HG03039 (cell line): ENCODE measurements around the gene ATP1A3.

Source experiments
- ATAC-seq: cut with Tn5 transposase; IDR thresholded peaks from one replicate; pipeline ENCODE4 v1.9.1; 2021; ENCODE audit warnings: mild to moderate bottlenecking, moderate library complexity; ENCODE audit not compliant: unreplicated experiment

Gene ATP1A3

DNA sequence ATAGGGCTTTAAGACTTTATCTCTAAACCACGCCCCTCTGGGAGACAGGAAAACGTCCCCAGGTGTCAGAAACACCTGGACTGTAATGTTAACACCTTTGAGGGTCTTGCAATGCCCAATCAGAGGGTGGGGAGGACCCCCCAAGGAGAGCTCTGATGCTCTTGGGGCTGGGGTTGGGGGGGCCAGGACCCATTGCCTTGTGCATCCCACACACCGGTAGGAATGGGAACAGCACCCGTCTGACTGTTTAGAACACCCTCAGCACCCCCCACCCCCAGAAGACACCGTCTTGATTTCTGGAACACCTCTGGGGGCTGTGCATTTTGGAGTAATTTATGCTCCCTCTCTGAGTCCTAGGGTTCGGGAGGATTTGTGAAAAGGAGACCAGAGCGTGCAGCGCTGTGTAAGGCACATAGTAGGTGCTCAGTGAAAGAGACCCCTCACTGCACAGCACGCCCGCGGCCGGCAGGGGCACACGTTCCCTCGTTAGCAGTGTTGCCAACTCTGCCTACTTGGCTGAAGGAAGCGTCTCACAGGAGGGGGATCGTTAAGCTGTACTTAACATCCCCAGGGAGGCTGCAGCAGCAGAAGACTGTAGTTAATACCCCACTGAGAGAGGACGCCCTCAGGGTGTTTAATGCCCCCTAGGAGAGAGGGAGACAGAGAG lies 63.0 kb downstream of the ATP1A3 start:
- no peak for ATAC-seq

DNA sequence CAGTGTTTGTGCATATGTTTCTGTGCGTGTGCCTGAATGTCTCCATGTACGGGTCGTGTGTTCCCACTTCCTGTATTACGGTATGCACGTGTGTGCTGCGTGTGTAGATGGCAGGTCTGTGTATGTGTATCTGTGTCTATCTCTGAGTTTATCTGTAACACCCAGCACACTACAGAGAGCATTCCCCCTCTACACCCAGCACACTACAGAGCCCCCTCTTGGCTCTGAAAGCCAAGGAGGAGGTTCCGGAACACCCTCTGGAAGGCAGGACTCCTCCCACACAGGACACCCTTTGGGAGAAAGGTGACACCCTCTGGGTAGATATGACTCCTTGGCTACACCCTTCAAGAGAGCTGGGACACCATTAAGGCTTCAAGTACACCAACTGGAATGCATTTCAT lies 63.7 kb downstream of the ATP1A3 start:
- ATAC-seq: no peak

DNA sequence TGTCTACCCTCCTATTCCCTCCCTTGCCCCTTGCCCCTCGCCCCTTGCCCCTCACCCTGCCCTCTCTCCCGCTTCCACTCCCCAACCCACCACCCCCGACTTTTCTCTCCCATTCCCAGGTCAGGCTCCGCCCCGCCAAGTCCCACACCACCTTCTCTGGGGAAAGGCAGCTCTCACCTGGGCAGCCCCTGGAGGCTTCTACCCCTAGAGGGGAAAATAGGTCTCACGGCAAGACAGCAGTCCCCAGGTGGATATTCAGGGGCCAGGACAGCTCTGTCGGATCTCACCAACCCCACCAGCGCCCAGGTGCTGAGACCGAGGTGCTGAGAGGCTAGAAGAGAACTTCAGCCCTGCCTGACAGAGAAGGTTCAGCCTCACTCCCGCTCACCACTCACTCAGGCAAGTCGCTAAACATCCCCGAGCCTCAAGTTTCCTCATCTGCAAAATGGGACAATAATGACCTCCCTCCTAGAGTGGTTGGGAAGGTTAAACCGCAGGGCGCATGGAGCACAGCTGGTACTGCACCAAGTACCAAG lies 64.4 kb downstream of the ATP1A3 start:
- ATAC-seq: no peak

DNA sequence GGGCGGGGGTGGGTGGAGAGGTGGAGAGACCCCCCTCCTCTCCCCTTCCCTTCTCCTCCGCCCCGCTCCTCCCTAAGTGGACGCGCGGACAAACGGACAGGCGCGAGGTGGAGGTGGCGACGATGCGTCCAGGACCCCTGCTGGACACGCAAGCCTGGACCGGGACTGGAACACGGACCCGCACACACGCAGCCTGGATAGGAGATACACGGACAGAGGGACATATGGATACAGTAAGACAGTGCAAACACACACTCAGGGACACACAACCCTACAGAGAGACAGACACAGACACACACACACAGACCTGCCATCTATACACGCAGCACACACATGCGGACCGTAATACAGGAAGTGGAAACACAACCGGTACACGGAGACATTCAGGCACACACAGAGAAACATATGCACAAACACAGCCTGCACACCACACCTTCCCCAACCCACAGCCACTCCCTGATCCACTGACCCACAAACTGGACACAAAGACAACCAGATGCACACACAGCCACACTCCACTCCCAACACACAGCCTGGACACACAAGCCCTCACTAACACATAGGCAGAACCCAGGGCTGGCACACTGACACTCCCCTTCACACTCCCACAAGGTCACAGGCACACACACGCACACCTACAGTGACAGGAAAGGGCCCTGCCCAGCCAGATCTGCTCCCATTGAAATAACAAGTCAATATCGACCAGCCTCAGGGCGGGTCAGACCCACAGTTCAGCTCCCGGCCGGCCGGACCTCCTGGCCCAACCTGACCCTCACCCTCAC lies 65.1 kb downstream of the ATP1A3 start:
- no peak for ATAC-seq

DNA sequence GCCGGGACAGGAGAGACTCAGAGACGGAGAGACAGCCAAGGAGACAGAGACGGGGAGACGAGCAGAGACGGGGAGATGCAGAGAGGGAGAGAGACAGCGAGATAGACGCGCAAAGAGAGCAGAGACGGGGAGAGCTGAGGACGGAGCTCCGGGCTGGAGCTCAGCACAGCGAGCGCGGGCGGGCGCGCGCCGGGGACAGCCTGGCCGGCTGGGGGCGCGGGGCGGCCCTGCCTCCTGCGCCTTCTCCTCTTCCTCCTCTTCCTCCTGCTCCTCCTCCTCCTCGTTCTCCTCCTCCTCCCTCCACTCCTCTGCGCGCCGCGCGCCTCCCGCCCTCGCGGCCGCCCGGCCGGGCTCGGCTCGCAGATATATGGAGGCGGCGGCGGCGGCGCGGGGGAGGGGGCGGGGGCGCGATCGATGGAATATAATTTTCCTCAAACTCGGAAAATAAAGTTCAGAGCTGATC lies 65.8 kb downstream of the ATP1A3 start, which contains the start of gene ERFL:
TSS of gene ERFL (minus strand) at position 229 of the 463 bp plus-strand sequence. CDS start 15,530 bp downstream, outside the sequence.
- no peak for ATAC-seq

DNA sequence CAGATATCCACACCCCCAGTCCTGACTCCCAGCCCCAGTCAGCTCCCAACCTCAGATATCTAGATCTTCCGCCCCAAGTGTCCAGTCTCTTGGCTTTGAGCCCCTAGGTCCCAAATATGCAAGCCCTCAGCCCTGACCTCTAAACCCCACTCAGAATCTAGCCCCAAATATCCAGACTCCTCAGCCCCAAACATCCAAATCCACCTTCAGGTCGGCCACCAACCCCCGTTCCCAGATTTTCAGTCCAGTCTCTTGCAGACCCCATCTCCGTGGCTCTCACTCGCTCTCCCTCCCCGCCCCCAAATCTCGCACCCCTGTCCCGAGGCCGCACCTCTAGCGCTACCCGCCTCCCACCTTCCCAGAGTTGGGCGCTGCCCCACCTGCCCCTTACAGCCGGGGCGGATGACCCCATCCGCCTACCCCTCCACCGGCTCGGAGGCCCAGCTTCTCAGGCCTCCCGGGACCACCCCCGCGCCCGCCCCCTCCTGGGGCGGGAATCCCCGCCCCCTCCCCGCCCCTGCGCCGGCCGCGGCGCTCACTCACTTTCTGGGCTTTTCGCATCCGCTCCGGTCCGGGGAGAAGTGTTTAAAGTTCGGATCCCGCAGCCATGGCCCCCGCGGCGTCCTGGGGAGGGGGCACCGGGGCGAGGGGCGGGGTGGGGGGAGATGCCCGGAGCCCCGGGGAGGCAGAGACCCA lies 66.4 kb downstream of the ATP1A3 start:
- ATAC-seq: no peak

DNA sequence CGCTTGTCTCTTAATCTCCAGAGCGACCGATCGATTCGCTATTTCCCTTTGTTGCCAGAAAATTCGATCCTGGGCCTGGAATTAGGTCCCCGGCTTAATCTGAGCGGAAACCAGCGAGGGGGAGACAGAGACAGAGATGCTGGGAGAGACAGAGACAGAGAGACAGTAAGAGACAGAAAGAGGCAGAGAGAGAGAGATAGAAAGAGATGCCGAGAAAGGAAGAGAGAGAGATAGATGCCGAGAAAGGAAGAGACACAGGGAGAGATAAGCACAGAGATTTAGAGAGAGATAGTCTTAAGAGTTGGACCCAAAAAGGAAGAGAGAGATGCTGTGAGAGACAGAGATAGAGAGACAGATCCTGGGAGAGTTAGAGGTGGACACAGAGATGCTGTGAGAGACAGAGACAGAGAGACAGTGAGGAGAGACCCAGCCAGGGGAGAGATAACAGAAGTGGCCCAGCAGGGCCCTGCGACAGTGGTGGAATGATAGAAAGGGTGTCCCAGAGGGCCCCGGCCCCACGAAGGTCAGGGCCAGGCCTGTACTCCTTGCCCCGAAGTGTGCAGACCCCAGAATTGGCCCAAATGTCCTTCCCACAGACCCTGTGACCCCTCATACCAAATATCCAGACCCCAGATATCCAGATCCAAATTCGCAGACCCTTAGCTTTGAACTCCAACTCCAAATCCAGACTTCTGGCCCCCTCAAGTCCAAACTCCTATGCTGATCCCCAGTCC lies 67.1 kb downstream of the ATP1A3 start:
- ATAC-seq: no peak

DNA sequence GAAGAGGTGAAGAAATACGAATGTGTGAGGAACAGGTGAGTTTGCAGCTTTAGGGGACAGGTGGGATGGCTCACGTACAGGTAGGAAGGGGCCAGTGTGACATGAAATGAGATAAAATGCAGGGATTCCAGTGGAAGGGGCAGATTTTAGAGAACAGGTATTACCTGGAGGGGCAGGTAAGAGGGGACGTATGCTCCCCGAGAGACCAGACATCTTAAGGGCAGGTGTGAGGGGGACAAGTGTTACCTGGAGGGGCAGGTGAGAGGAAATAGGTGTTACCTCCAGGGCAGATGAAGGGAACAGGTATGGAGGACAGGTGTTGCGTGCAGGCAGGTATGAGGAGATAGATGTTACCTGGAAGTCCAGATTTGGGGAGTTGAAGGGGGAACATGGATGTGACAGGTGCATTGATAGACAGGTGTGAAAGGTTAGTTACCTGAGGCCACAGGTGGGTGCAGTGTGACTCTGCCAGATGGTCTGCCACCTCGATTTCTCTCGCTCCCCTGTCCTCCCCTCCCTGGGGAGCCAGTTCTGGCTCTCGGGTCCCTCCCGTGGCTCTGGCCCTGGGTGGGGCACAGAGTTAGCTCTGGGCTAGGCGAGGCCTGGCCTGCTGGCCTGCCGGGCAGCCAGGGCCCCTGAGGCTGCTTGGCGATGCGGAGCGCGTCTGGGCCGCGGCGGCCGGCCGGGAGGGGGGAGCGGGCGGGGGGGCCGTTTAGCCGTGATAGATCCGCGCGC lies 67.8 kb downstream of the ATP1A3 start:
- no peak for ATAC-seq

DNA sequence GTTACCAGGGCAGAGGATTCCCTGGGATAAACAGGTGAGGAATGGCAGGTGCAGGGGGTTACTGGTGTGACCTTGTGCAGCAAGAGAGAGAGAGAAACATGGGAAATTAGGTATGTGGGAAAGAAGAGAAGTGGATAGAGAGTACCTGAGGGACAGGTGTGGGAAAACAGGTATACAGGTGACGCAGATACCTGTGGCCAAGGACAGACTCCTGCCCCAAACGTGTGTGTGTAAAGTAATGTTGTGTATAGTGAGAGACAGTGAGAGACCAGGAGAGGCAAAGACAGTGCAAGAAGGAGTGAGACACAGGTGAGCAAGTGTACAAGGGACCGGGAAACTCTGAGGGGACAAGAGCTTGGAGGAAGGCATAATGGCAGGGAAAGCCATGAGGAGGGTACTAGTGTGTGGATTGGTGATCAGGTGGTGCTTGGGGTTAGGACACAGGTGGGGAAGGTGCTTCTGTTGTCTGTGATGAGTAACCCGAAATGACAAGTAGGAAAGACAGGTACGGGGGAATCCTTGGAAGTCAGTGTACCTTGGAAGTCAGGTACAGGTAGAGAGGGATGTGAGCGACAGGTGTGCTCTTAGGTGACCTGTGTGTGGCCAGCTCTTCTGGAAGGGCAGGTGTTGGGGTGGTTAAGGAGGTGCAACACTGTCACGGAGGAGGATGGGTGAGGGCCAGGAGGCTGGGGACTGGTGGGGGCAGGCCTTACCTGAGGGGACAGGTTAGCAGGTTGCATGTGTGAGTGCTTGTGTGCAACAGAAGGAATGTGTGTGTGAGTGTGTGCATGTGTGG lies 68.6 kb downstream of the ATP1A3 start:
- no peak for ATAC-seq

DNA sequence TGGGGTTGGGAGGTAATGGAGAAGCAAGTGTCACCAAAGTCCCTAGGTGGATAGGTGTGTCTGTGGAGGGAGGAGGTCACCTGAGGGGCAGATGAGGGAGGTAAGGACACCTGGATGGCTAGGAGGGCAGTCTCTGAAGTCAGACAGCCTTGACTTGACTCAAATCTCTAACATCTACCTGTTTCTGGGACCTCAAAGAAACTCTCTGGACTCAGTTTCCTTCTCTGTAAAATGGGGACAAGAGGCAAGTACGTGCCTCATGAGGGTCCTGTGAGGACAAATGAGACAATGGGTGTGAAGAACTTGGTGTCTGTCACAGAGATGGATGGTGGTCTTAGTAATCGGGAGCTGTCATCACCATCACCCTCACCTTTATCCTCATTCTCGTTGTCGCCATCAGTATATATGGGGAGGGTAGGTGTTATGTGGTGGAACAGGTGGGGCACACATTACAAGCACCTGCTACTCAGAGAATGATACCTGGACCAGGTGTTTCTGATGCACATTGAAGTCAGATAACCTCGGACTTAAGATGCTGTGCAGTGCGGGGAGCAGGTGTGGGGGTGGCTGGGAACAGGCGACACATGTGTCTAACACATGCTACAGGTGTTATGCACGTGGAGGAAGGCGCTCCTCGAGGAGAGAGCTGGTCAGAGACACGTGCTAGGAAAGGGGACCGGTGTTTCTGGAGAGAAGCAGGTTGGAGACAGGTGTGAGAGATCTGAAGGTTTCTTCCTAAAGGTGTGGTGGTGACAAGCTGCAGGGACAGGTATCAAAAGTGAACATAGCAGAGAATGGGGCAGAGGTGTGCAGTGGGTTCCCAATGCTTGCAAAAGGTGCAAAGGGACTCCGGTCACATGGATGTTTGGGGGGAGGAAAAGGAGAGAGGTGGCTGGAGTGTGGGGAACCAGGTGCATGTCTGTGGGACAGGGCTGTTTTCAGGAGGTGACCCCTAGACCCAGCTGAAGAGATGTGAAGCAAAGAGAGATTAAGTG lies 69.6 kb downstream of the ATP1A3 start:
- no peak for ATAC-seq

DNA sequence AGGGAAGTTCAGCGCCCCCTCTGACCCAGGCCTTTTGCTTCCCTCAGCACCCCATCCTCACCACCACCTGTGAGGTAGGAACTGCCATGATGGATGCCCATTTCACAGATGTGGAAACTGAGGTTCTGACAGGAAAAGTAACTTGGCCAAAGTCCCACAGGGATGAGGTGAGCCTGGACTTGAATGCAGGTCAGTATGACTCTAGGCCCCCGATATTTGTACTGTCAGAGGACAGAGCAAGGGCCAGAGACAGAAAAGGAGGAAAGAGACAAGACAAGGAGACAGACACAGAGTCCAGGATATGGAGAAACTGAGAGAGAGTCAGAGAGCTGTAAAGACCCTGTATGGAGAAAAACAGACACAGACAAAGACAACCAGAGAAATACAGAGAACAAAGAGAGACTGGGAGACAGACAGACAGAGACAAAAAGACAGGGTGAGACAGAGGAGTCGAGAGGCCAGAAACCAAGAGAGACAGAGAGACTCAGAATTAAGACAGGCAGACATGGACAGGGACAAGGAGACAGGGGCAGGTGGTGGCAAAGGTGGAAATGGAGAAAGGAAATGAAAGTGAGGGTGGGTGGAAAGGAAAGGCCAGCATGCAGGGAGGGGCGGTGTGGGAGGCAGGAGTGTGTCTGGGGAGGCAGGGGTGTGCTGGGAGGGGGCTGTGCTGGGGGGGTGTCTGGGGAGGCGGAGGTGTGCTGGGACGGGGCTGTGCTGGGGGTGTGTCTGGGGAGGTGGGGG lies 70.8 kb downstream of the ATP1A3 start:
- no peak for ATAC-seq

DNA sequence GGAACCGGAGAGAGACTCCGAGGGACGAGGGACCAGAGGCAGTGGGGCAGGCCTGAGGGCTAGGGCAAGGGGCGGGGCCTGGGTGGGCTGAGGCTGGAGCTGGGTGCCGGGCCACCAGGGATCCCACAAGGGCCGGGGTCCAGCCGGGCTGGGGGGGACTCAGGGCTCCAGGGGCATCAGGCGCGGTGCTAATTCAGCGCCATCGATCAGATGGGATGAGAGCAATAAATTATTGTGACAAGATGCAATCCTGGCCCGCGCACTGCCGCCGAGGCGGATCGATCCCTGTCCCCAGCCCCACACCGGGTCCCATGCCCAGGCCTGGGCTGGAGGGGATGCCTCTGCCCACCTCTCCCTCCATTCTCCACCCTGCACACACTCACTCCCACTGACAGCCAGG lies 71.4 kb downstream of the ATP1A3 start:
- no peak for ATAC-seq

DNA sequence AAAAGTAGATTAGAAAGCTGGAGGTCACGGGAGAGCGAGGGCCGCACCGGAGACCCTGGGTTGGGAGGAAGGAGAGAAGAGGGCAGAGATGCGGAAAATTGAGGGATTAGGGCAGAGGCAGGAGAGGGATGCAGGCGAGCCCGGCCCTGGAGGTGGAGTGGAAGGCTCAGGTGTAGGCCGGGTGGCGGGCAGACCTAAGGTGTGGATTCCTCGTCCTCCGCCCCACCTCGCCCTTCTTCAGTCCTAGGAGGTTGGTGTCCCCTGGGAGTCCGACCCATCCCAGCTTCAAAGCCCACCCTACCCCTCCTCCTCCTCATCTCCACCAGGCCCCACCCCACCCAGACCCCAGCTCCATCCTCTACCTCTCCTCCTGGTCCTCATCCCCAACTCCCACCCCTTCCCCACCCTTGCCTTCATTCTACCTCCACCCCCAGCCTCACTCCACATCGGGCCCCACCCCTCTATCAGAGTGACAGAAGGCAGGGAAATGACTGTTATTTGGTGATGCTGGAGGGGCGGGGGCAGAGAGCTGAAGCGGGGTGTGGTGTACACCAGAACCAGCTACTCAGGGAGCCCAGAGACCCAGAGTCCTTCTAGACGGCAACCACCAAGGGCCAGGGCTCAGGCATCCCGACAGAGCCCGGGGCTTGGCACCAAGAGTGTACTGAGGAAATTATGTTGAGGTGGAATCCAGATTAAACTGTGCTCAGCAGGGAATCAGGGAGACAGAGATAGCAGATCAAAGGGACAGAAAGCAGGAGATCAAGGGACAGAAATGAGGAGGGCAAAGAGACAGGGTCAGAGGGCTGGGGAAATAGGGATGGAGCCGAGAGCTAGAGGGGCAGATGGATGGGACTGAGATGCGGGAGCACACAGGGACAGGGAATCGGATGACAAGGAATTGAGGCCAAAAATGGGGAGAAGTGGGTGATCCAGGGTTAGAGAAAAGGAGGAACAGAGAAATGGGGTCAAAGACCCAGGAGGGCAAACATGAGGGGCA lies 72.2 kb downstream of the ATP1A3 start:
- no peak for ATAC-seq

DNA sequence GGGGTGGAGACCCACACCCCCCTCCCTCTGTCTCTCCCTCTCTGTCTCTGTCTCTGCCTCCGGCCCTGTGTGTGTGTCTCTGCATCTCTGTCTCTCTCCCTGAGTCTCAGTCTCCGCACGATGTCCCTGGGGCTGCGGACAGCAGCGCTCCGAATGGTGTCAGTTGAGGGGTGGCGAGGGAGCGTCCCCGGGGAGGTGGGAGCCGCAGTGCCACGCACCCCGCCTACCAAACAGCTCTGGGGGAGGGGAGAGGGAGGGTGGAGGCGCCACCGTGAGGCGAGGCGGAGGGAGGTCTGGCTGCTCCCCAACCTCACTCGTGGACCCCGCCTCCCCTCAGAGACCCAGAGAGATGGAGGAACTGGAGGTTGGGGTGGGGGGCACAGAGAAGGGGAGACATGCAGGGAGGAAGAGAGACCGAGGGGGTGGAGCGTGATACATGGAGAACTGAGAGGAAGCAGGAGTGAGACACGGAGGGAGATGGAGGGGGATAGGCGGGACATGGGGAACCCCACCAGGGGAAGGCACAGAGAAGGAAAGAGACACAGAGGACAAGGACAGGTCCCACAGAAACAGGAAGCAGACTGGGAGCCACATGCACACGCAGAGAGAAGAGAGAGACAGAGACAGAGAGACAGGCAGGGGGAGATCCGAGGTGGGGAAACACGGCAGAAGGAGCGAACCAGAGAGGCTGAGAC lies 73.0 kb downstream of the ATP1A3 start:
- no peak for ATAC-seq

DNA sequence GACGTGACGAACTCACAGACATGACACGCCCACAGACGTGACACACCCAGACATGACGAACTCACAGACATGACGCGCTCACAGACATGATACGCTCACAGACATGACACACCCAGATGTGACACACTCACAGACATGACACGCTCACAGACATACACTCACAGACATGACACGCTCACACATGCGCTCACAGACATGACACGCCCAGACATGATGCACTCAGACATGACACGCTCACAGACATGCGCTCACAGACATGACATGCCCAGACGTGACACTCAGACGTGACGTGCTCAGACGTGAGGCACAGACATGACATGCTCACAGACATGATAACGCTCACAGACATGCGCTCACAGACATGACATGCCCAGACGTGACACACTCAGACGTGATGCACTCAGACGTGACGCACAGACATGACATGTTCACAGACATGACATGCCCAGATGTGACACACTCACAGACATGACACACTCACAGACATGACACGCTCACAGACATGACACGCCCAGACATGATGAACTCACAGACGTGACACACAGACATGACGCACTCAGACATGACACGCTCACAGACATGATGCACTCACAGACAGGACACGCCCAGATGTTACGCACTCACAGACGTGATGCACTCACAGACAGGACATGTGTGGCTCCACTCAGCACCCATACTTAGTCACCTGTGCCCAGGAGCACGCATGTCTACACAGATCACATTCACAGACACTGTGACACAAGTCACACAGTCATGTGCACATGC lies 73.9 kb downstream of the ATP1A3 start:
- no peak for ATAC-seq
